ENCODE results near the gene LGALS9B. TPM values are rescaled to one million over a fixed set of nuclear protein-coding genes. Genes with fewer than 3 reads are reported as not detected.
"Not testable (repeated sequence)": the region's sequence is repeated elsewhere in the genome, so short reads cannot be mapped to it uniquely, and the experiment has no call there.

Gene LGALS9B
- total RNA-seq, 1 donor from 2014 or later: not detected

DNA sequence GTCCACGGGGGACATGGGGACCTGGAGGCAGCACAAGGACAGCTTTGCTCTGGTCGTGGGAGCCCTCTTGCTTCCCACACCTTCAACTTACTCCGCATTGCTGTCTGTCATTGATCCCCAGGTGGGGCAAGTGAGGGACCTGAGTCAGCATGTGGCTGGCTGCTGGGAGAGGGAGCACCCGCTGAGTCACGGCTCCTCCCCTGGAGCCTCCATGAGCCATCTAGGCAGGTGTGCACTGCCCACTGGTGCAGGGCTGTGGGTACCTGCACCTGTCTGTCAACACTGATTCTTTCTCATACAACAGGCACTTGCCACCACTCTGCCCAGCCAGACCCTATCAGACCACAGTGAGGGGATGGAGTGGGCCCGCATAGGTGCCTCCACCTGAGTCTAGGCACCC lies 24.8 kb upstream of the LGALS9B start:
- H3K9me3 Mint-ChIP-seq (ENCODE audit: low read depth); DNase-seq (ENCODE audit: low spot score, unreplicated experiment); H3K27ac Mint-ChIP-seq; H3K36me3 Mint-ChIP-seq (ENCODE audit: insufficient read depth); H3K4me3 Mint-ChIP-seq (ENCODE audit: low read depth); H3K4me1 Mint-ChIP-seq (ENCODE audit: low read depth); H3K27me3 Mint-ChIP-seq: not testable (repeated sequence)

DNA sequence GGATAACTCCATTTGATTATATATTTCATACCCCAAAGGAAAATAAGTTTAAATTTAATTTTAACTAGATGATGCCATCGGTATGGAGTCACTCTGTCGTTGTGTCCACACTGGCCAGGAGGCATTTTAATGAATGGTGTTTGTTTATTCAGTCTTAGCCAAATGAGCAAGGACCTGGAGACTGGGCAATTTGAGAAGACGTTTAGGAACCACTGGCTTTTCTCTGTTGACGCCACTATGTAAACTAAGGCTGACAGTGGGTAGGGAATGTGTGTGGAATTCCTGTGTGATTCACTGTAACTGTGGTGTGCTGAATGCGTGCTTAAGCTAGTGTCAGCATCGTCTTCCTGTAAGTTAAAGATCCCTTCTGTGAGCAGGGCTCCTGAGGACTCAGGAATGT lies 17.6 kb upstream of the LGALS9B start:
- not testable (repeated sequence) for H3K36me3 Mint-ChIP-seq (ENCODE audit: insufficient read depth); H3K27me3 Mint-ChIP-seq; H3K9me3 Mint-ChIP-seq (ENCODE audit: low read depth); DNase-seq (ENCODE audit: low spot score, unreplicated experiment); H3K4me3 Mint-ChIP-seq (ENCODE audit: low read depth); H3K4me1 Mint-ChIP-seq (ENCODE audit: low read depth); H3K27ac Mint-ChIP-seq

DNA sequence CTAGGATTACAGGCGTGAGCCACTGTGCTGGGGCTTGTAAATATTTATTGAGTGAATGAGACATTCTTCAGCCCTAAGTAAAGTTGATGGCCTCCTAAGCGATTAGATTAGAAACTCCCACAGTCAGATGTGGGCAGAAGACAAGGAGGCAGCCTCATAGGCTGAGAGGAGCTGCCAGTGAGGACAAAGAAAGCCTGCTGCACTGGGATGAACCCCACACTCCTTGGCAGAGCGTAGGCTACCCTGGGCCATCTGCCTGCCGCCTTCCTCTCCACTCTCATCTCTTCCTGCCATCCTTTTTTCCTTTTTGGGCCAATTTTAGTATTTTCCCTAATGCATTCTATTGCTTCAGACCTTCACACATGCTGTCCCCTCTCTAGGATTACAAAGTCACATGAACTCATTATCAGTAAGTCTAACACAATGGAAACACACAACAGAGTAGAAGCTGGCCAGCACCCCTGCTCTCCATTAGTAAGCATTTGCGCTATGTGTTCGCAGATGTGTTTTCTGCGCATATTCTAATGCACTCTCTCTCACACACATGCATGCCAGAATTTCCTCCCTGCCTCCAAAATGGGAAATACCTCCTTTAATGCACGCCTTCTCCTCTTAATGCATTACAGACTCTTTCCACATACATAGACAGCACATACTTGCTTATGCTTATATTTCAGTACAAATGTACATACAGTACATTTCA lies 12.7 kb upstream of the LGALS9B start:
- H3K27ac Mint-ChIP-seq; H3K9me3 Mint-ChIP-seq (ENCODE audit: low read depth); H3K27me3 Mint-ChIP-seq; H3K4me1 Mint-ChIP-seq (ENCODE audit: low read depth); H3K4me3 Mint-ChIP-seq (ENCODE audit: low read depth); DNase-seq (ENCODE audit: low spot score, unreplicated experiment); H3K36me3 Mint-ChIP-seq (ENCODE audit: insufficient read depth): not testable (repeated sequence)

- not testable (repeated sequence) for H3K4me3 Mint-ChIP-seq (ENCODE audit: low read depth); H3K9me3 Mint-ChIP-seq (ENCODE audit: low read depth); H3K4me1 Mint-ChIP-seq (ENCODE audit: low read depth); H3K27ac Mint-ChIP-seq; H3K27me3 Mint-ChIP-seq; DNase-seq (ENCODE audit: low spot score, unreplicated experiment); H3K36me3 Mint-ChIP-seq (ENCODE audit: insufficient read depth)
Observed at GRCh38 chr17:20477398-20478071, 10.2 kb upstream of the LGALS9B start.

- not testable (repeated sequence) for H3K27me3 Mint-ChIP-seq; DNase-seq (ENCODE audit: low spot score, unreplicated experiment); H3K36me3 Mint-ChIP-seq (ENCODE audit: insufficient read depth); H3K27ac Mint-ChIP-seq; H3K4me3 Mint-ChIP-seq (ENCODE audit: low read depth); H3K4me1 Mint-ChIP-seq (ENCODE audit: low read depth); H3K9me3 Mint-ChIP-seq (ENCODE audit: low read depth)
Observed at GRCh38 chr17:20475137-20475831, 7.9 kb upstream of the LGALS9B start.

DNA sequence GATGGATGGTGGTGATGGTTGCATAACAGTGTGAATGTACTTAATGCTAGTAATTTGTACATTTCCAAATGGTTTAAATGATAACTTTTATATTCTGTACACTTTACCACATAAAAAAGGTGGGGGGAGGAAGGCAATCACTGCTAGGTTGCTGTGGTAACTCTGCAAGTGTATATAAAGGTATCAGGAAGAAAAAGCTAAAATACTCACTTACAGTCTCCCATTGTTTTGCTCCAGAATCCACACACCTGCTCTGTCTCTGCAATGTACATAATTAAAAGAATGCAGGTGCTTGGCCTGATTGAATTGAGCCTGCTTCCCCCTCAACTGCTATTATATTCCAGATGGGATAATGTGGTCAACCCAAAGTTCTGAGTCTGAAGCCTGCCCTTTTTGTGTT lies 6.7 kb upstream of the LGALS9B start:
- H3K4me3 Mint-ChIP-seq (ENCODE audit: low read depth); H3K9me3 Mint-ChIP-seq (ENCODE audit: low read depth); H3K27ac Mint-ChIP-seq; H3K36me3 Mint-ChIP-seq (ENCODE audit: insufficient read depth); H3K4me1 Mint-ChIP-seq (ENCODE audit: low read depth); DNase-seq (ENCODE audit: low spot score, unreplicated experiment); H3K27me3 Mint-ChIP-seq: not testable (repeated sequence)

GRCh38 chr17:20469946-20470345 lies 2.6 kb upstream of the LGALS9B start:
- not testable (repeated sequence) for H3K9me3 Mint-ChIP-seq (ENCODE audit: low read depth); H3K4me3 Mint-ChIP-seq (ENCODE audit: low read depth); H3K27ac Mint-ChIP-seq; DNase-seq (ENCODE audit: low spot score, unreplicated experiment); H3K27me3 Mint-ChIP-seq; H3K36me3 Mint-ChIP-seq (ENCODE audit: insufficient read depth); H3K4me1 Mint-ChIP-seq (ENCODE audit: low read depth)

DNA sequence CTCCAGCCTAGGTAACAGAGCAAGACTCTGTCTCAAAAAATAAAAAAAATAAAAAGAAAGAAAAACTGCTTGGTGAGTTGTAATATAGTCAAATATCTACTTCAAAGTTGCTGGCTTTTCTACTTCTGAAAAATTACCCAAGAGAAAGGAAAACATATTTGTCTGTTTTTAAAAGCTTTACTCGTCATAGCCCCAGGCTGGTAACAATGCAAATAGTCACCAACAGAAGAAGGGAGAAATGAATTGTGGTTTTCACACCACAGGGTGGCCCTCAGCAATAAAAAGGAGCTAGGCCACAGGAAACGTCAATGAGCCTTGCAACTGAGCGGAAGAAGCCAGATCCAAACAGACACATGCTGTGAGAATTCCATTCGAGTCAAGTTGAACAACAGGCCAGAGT lies 1.8 kb upstream of the LGALS9B start:
- not testable (repeated sequence) for H3K27ac Mint-ChIP-seq; H3K9me3 Mint-ChIP-seq (ENCODE audit: low read depth); H3K27me3 Mint-ChIP-seq; H3K36me3 Mint-ChIP-seq (ENCODE audit: insufficient read depth); H3K4me3 Mint-ChIP-seq (ENCODE audit: low read depth); H3K4me1 Mint-ChIP-seq (ENCODE audit: low read depth); DNase-seq (ENCODE audit: low spot score, unreplicated experiment)

DNA sequence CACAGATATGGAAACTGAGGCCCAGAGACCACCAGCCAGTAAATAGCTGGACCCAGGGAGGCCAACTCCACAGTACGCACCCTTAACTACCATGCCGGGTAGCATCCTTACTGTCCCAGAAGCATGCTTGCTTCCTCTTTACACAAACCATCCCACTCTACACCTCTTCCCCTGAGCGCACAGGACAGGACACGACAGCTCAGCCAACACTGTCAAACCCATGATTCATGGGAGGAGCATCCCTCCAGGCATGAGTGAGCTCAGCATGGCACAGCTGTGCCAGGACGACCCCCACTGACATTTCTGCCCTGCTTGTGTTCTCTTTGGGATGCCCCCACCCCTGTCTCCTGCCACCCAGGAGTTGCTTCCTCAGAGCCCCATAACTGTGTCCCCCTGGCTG lies 340 bp downstream of the LGALS9B start:
- H3K4me3 Mint-ChIP-seq (ENCODE audit: low read depth); H3K27ac Mint-ChIP-seq; DNase-seq (ENCODE audit: low spot score, unreplicated experiment); H3K27me3 Mint-ChIP-seq; H3K36me3 Mint-ChIP-seq (ENCODE audit: insufficient read depth); H3K9me3 Mint-ChIP-seq (ENCODE audit: low read depth); H3K4me1 Mint-ChIP-seq (ENCODE audit: low read depth): not testable (repeated sequence)

DNA sequence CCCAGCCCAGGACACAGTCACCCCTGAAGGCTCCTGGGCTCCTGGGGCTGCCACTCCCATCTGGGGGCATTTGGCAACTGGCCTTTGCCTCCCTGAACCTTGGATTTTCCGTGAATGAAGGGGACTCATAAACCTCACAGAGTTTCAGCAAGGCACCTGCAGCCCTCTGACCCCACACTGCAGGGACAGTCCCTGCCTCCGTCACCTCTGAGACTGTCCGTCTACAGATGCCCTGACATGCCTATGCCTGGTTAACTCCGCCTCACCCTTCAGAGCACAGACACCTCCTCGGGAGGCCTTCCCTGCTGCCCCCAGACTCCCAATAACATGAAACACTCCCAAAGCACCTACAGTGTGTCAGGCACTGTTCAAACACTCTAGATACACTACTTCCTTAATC lies 786 bp downstream of the LGALS9B start:
- not testable (repeated sequence) for H3K9me3 Mint-ChIP-seq (ENCODE audit: low read depth)

DNA sequence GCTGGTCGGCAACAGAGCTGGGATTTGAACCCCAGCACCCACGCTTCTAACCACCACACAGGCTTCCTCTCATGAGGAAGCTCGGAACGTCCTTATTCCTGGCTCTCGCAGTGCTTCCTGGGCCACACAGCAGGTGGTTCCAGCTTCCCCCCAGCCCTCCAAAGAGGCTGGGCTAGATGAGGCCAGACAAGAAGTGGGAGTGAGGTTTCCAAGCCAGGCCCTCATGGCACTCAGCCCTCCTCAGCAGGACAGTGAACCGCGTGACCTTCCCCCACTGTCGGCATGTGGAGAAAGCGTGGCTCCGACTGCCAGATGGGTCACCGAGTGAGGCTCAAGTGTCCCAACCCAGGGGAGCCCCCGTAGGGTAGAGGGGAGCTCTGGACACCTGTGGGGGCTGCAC lies 1.8 kb downstream of the LGALS9B start:
- not testable (repeated sequence) for H3K36me3 Mint-ChIP-seq (ENCODE audit: insufficient read depth); H3K4me1 Mint-ChIP-seq (ENCODE audit: low read depth); DNase-seq (ENCODE audit: low spot score, unreplicated experiment); H3K27ac Mint-ChIP-seq; H3K9me3 Mint-ChIP-seq (ENCODE audit: low read depth); H3K27me3 Mint-ChIP-seq; H3K4me3 Mint-ChIP-seq (ENCODE audit: low read depth)

More for the DNA sequence above, 786 bp downstream of the LGALS9B start:
- not testable (repeated sequence) for H3K36me3 Mint-ChIP-seq (ENCODE audit: insufficient read depth); H3K27me3 Mint-ChIP-seq; H3K27ac Mint-ChIP-seq; H3K4me1 Mint-ChIP-seq (ENCODE audit: low read depth); DNase-seq (ENCODE audit: low spot score, unreplicated experiment); H3K4me3 Mint-ChIP-seq (ENCODE audit: low read depth)

GRCh38 chr17:20464854-20465414 lies 2.4 kb downstream of the LGALS9B start:
- H3K27ac Mint-ChIP-seq; H3K4me1 Mint-ChIP-seq (ENCODE audit: low read depth); H3K4me3 Mint-ChIP-seq (ENCODE audit: low read depth); H3K36me3 Mint-ChIP-seq (ENCODE audit: insufficient read depth); H3K9me3 Mint-ChIP-seq (ENCODE audit: low read depth); H3K27me3 Mint-ChIP-seq; DNase-seq (ENCODE audit: low spot score, unreplicated experiment): not testable (repeated sequence)

- H3K4me3 Mint-ChIP-seq (ENCODE audit: low read depth); DNase-seq (ENCODE audit: low spot score, unreplicated experiment); H3K27ac Mint-ChIP-seq; H3K27me3 Mint-ChIP-seq; H3K4me1 Mint-ChIP-seq (ENCODE audit: low read depth); H3K9me3 Mint-ChIP-seq (ENCODE audit: low read depth); H3K36me3 Mint-ChIP-seq (ENCODE audit: insufficient read depth): not testable (repeated sequence)
Observed at GRCh38 chr17:20462158-20462557, 5.2 kb downstream of the LGALS9B start.

All from progenitor cell of endocrine pancreas (in vitro differentiated cells).